Keratinocyte (primary cell): ENCODE results near the gene PDCD4. TPM values are rescaled to one million over a fixed set of nuclear protein-coding genes. Genes with fewer than 3 reads are reported as not detected.
A peak's percentile ranks its signal among the peaks of the same experiment; 100 is the strongest.

Source experiments
- DNase-seq: peaks from one replicate; pipeline ENCODE4 v3.0.0-alpha.2; 2011; ENCODE audit warnings: low read depth, missing footprints, low spot score
- FAIRE-seq: peaks from 2 replicates; lab custom pipeline; 2011; peaks lifted over from hg19 to GRCh38; lab: Jason Lieb, UNC
- H2AFZ ChIP-seq: 2 replicates; pipeline ENCODE4 v1.6.0; 2012; ENCODE audit warnings: low read length, control low read depth, inconsistent platforms; ENCODE audit not compliant: control insufficient read depth
- H3K27ac ChIP-seq: 2 replicates; pipeline ENCODE4 v1.5.1; 2011; ENCODE audit warnings: low read length; ENCODE audit not compliant: control insufficient read depth, insufficient read depth
- H3K27me3 ChIP-seq: 3 replicates; pipeline ENCODE4 v1.6.0; 2011; ENCODE audit warnings: low read length; ENCODE audit not compliant: control insufficient read depth, insufficient read depth; ENCODE audit errors: extremely low read depth
- H3K36me3 ChIP-seq, 2 experiments: 2 replicates in 1 of 2; 3 replicates in 1 of 2; pipeline ENCODE4 v1.5.1; 2011; ENCODE audit warnings: low read length in 2 of 2, mild to moderate bottlenecking in 1 of 2; ENCODE audit not compliant: control insufficient read depth in 2 of 2, insufficient read depth in 2 of 2; ENCODE audit errors: extremely low read depth in 1 of 2
- H3K4me1 ChIP-seq: 3 replicates; pipeline ENCODE4 v1.5.1; 2011; ENCODE audit warnings: low read length; ENCODE audit not compliant: control insufficient read depth, insufficient read depth; ENCODE audit errors: extremely low read depth
- H3K4me2 ChIP-seq: 3 replicates; pipeline ENCODE4 v1.6.0; 2011; ENCODE audit warnings: low read depth, low read length; ENCODE audit not compliant: control insufficient read depth, insufficient read depth; ENCODE audit errors: extremely low read depth
- H3K4me3 ChIP-seq, 3 experiments: fragments of 200-600 bp in 1 of 3; sonication (generic) in 1 of 3; 2 replicates in 2 of 3; 3 replicates in 1 of 3; pipeline ENCODE4 v1.5.1; 2011 to 2016; ENCODE audit warnings: low read length in 3 of 3, mild to moderate bottlenecking in 3 of 3, control low read depth in 2 of 3, inconsistent platforms in 1 of 3, low read depth in 1 of 3, mixed read lengths in 1 of 3, mixed run types in 1 of 3, moderate library complexity in 1 of 3; ENCODE audit not compliant: control insufficient read depth in 2 of 3, insufficient read depth in 2 of 3; ENCODE audit errors: extremely low read depth in 1 of 3
- H3K79me2 ChIP-seq: 2 replicates; pipeline ENCODE4 v1.6.0; 2012; ENCODE audit warnings: low read length; ENCODE audit not compliant: control insufficient read depth, insufficient read depth
- H3K9ac ChIP-seq: 3 replicates; pipeline ENCODE4 v1.6.0; 2011; ENCODE audit warnings: low read length; ENCODE audit not compliant: control insufficient read depth, insufficient read depth; ENCODE audit errors: extremely low read depth
- H3K9me1 ChIP-seq: 3 replicates; pipeline ENCODE4 v1.6.0; 2011; ENCODE audit warnings: low read length; ENCODE audit not compliant: control insufficient read depth, insufficient read depth; ENCODE audit errors: extremely low read depth
- H3K9me3 ChIP-seq: 2 replicates; pipeline ENCODE4 v1.5.1; 2012; ENCODE audit warnings: low read depth, low read length; ENCODE audit not compliant: control insufficient read depth
- H4K20me1 ChIP-seq: 3 replicates; pipeline ENCODE4 v1.6.0; 2011; ENCODE audit warnings: low read length; ENCODE audit not compliant: control insufficient read depth, insufficient read depth; ENCODE audit errors: extremely low read depth
- EZH2 ChIP-seq: IDR thresholded peaks from one replicate; pipeline ENCODE4 v1.6.1; 2012; ENCODE audit warnings: inconsistent platforms, mild to moderate bottlenecking, low read length, moderate library complexity
- dilution Hi-C: fragments of 300-500 bp; cut with MboI; formaldehyde crosslinking; loops from one replicate; pipeline ENCODE4 v1.7.0; 2020; ENCODE audit warnings: low sequenced_read_pairs; ENCODE audit not compliant: extremely low pct_ligation_motif_present
- polyA plus RNA-seq, 5 experiments: library from polyadenylated mRNA; depleted of rRNA in 3 of 5; stranded (reverse) in 3 of 5; stranded (forward) in 1 of 5; unstranded in 1 of 5; fragments of >200 nt; gene quantifications; 1 replicate in 1 of 5; 2 replicates in 3 of 5; 3 replicates in 1 of 5; pipeline versions ENCODE4 v1.2.1 to v1.2.3, GENCODE V29; 2011 to 2012; ENCODE audit warnings: missing spikeins in 2 of 5, low read depth in 1 of 5, low replicate concordance in 1 of 5
- TF ChIP-seq, protein P1 (sequence below), 3 experiments: IDR thresholded peaks in 1 of 3; conservative IDR thresholded peaks in 1 of 3; optimal IDR thresholded peaks in 1 of 3; 2 replicates in 2 of 3; 3 replicates in 1 of 3; pipeline versions ENCODE3 to v1.5.1; 2011; ENCODE audit warnings: low read length in 3 of 3, mild to moderate bottlenecking in 3 of 3, moderate library complexity in 2 of 3, control low read depth in 1 of 3, inconsistent platforms in 1 of 3; ENCODE audit not compliant: insufficient read depth in 2 of 3; ENCODE audit errors: extremely low read depth in 1 of 3

Gene PDCD4
- polyA plus RNA-seq, 1 donor (not counting 4 experiments of a cell fraction or from before 2014, with no cell fraction given): 146 TPM

DNA sequence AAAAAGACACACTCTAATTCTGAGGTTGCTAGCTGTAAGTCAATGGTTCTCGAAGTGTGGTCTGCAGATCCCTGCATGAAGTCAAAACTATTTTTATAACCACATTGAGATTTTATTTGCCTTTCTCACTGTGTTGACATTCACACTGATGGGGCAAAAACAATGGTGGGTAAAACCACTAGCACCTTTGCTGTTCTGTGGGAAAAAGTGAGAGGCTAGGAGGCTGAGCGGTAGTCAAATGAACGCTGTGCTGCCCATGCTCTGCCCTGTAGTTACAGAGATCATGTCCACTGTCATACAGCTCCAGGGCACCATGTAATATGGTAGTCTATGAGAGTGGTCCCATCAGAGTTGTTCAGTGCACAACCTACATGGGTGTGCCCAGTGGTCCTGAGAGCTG, 21.6 kb upstream of the PDCD4 start:
- Histone ChIP-seq H3K27me3 (no peaks in the 10 kb centered on the region), H3K9me1 (no peaks in the 10 kb centered on the region), H3K36me3 (no peaks in the 10 kb centered on the region), H3K27ac (no peak overlapping the region), H4K20me1 (no peaks in the 10 kb centered on the region), H3K4me2 (no peak overlapping the region), H3K4me1 (peaks cover 26% of the 10 kb centered on the region), H3K79me2 (no peaks in the 10 kb centered on the region), H2AFZ (no peak overlapping the region), H3K9ac (no peak overlapping the region), H3K4me3 (no peak overlapping the region), H3K9me3 (no peaks in the 10 kb centered on the region)
- dilution Hi-C loops: no loop called here
- TF ChIP-seq, protein P1, sequence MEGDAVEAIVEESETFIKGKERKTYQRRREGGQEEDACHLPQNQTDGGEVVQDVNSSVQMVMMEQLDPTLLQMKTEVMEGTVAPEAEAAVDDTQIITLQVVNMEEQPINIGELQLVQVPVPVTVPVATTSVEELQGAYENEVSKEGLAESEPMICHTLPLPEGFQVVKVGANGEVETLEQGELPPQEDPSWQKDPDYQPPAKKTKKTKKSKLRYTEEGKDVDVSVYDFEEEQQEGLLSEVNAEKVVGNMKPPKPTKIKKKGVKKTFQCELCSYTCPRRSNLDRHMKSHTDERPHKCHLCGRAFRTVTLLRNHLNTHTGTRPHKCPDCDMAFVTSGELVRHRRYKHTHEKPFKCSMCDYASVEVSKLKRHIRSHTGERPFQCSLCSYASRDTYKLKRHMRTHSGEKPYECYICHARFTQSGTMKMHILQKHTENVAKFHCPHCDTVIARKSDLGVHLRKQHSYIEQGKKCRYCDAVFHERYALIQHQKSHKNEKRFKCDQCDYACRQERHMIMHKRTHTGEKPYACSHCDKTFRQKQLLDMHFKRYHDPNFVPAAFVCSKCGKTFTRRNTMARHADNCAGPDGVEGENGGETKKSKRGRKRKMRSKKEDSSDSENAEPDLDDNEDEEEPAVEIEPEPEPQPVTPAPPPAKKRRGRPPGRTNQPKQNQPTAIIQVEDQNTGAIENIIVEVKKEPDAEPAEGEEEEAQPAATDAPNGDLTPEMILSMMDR (optimal IDR thresholded peaks at IDR 0.05 in 1 of 3, IDR thresholded peaks at IDR 0.05 in 1 of 3, conservative IDR thresholded peaks at IDR 0.05 in 1 of 3; ENCODE audit: extremely low read depth in 1 of 3, insufficient read depth in 2 of 3, low read length in 3 of 3): no peak
- no peak for TF ChIP-seq EZH2
- FAIRE-seq: no peak
- DNase-seq: no peak

DNA sequence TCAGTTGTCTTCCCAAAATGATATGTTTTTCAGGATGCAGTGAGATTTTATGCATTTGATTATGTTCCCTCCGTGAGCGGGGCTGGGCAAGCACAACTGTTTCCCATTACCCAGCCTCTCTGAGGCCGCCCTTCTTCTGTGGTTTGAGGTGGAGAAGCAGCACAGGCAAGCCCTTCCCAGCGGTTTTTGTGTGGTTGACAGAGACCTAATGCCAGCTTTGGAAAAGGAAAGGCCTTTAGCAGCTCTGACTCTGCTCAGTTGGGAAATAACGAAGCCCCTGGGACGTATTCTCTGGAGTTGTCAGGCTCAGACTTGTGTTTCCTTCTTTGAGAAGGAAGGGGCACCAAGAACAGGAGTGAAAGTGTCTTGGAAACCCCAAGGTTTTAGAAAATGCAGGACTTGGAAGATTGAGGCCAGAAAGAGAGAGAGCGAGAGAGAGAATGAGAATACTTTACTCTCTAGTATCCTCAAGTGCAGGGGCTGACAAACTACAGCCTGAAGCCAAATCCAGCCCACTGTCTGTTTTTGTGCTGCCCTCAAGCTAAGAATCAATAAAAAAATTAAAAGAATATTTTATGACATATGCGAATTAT, 20.6 kb upstream of the PDCD4 start:
- H3K27me3 ChIP-seq: no peaks in the 10 kb centered on the region
- no peak for TF ChIP-seq EZH2
- TF ChIP-seq, protein P1 (optimal IDR thresholded peaks at IDR 0.05 in 1 of 3, IDR thresholded peaks at IDR 0.05 in 1 of 3, conservative IDR thresholded peaks at IDR 0.05 in 1 of 3; ENCODE audit: extremely low read depth in 1 of 3, insufficient read depth in 2 of 3, low read length in 3 of 3): no peak
- peak overlapping the region; percentile 37 for H2AFZ ChIP-seq
- no peaks in the 10 kb centered on the region for H3K36me3 ChIP-seq
- peak overlapping the region; percentile 27 for H3K27ac ChIP-seq
- H3K4me1 ChIP-seq: peaks cover 26% of the 10 kb centered on the region
- no peak overlapping the region for H3K4me3 ChIP-seq
- H3K9me1 ChIP-seq: no peaks in the 10 kb centered on the region
- H3K4me2 ChIP-seq: peak overlapping the region; percentile 7
- dilution Hi-C loops: no loop called here
- no peak overlapping the region for H3K9ac ChIP-seq
- H3K9me3 ChIP-seq: no peaks in the 10 kb centered on the region
- DNase-seq (no peak), FAIRE-seq (peak; percentile 26)
- no peaks in the 10 kb centered on the region for H3K79me2 ChIP-seq
- H4K20me1 ChIP-seq: no peaks in the 10 kb centered on the region
